GM21737 (cell line): ENCODE data around the gene FBXO24.

Source experiments
- ATAC-seq: cut with Tn5 transposase; IDR thresholded peaks from one replicate; pipeline ENCODE4 v1.9.1; 2021; ENCODE audit warnings: mild to moderate bottlenecking, moderate library complexity; ENCODE audit not compliant: unreplicated experiment

FBXO24 gene

DNA sequence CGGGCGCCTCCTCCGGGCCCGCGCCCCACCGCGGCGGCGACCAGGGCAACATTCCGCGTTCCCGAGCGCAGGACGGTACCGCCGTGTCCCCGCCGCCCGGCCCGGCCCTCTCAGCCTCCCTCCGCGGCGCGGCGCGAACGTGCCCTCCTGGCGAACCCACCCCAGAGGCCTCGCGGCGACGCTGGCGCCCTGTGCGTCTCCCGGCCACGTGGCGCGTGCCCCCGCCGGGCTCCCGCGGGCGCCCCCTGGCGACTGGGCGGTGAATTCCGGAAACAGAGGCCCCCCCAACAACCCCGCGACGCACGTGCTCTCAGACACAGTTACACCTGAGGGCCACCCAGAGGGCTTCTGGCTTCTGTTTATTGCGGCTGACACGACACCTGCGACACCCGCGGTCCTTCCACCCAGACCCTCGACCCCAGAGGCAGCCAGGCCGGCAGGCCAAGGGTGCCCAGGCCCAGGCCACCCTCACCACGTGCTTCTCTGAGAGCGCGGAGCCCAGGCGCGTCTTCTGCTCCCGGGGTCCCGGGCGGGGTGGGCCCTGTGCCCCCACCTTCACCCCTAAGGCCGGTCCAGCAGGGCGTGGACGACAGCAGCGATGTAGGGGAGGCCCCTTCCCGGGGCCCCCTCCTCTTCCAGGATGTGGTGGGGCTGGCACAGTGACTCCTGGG lies 12.3 kb upstream of the FBXO24 start, which contains the start of gene SAP25:
SAP25 (minus strand) TSS at position 210 of the 671 bp plus-strand sequence; CDS start at position 52, 158 bp downstream.
- ATAC-seq: no peak

DNA sequence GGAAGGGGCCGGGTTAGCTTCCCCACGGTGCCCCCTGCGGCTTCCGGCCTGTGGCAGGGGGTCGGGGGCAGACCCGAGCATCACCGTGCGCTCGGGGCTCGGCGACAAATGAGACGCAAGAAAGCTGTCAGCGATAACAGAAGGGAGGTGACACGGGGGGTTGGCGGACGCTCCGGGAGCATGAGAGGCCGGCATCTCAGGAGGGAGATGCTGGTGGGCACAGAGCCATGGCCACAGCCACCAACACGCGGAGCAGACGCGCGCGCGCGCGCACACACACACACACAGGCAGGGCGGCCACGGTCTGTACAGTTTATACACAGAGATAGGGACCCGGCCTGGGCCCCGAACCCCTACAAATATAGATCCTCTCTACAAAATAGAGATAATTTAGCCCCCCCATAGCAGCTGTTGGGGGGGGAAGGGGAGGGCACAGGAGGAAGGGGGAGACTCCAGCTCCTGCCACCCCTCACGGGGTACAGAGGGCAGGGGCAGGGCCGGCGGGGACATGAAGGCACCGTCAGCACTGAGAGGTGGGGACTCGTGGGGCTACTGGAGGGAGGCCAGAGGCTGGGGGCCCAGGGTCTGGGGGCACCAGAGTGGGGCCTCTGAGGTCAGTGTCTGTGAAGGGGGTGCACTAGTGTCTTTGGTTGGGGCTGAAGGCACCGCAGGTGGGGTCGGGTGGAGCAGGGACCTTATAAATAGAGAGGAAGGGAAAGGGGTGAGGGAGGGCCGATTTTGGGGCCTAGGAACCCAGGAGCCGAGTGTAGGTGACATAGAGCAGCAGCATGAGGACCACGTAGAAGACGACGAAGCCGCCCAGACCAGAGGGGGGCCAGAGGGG lies 11.5 kb upstream of the FBXO24 start:
- no peak for ATAC-seq

DNA sequence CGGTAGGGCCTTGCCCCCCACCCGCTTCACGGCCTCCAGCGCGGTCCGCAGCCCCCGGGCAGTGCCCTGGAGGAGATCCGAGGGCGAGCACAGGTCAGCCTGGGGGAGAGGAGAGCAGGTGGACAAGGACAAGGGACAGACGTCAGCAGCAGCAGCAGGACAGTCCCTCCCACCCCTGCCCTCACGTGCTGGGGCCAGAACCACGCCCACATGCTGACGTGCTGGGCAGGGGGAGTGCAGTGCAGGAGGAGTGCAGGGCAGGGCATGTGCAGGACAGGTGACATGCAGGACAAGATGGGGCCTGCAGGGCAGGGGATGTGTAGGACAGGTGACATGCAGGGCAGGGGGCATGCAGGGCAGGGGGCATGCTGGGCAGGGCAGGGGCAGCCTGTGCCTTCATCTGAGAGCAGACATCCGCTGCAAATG lies 10.9 kb upstream of the FBXO24 start:
- ATAC-seq: no peak

DNA sequence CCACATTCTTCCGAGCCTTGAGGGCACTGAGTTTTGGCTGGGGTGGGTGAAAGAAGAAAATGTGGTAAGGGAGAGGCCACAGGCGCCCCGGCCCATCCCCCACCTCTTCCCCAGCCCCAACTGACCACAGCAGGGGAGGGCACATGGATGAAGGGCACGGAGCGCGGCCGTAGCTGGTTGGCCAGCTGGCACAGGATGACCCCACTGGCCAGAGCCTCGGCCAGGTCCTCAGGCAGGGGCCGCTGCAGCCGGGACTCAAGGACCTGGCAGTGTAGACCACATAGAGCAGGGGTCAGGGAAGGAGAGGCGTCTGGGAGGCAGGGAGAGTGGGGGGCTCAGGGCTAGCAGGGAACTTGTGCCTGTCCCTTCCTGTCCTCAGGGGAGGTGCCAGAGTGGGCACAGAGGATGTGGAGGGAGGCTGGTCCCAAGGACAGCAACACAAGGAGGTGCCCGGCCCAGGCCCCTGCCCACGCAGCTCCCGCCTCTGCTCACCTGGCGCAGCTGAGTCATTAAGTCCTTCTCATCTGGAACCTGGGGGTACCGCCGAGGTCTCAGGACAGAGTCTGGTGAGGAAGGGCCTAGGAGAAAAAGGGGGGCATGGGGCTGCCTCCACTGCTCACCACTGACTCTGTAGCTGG lies 10.3 kb upstream of the FBXO24 start:
- no peak for ATAC-seq

DNA sequence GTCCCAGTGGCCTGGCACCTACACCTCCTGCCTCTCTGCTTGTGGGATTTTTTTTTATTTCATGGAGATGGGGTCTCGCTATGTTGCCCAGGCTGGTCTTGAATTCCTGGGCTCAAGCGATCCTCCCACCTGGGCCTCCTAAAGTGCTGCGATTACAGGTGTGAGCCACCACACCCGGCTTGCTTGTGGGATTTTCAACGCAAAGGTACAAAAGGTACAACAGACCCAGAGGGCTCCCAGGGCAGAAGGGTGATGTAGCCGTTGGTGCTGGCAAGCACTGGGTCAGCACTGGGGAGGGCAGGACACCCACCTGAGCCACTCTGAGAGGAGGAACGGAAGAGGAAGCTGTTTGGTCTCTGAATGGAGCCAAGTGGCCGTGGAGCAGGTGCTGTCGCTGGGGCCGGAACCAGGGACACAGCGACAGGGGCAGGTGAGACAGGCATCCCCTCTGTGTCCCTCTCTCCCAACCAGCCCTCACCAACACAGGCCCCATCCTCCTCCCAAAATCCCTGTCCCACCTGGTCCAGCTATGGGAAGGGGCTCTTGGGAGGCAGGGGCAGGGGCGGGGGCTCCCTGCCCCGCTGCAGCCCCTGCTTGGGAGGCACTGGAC lies 9.6 kb upstream of the FBXO24 start:
- ATAC-seq: no peak

GRCh38 chr7:100577103-100577502 lies 9.0 kb upstream of the FBXO24 start:
- no peak for ATAC-seq

GRCh38 chr7:100577507-100577906 lies 8.6 kb upstream of the FBXO24 start:
- ATAC-seq: no peak

- ATAC-seq: no peak
These were observed 7.6 kb upstream of the FBXO24 start for GRCh38 chr7:100578246-100579183.

GRCh38 chr7:100580466-100581283 lies 5.5 kb upstream of the FBXO24 start:
- no peak for ATAC-seq

GRCh38 chr7:100582041-100582579 lies 4.0 kb upstream of the FBXO24 start:
- ATAC-seq: no peak

DNA sequence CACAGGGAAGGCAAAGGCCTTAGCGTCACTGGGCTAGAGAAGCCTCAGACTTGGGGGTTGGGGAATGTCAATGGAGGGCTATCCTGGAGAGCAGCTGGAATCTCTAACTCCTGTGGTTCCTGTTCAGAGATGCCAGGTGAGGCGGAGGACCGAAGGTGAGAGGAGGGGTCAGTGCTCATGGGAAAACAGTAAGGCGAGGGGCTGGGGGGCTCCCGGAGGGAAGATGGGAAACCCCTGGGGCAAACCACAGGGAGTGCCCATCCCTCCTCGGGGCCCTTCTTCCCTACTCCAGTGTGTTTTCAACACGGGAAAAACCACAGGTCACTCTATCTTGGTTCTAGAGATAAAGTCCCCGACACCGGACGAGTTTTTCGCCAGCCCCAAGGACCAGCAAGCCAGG lies 3.5 kb upstream of the FBXO24 start:
- no peak for ATAC-seq

GRCh38 chr7:100583132-100584053 lies 2.7 kb upstream of the FBXO24 start:
- ATAC-seq: no peak

DNA sequence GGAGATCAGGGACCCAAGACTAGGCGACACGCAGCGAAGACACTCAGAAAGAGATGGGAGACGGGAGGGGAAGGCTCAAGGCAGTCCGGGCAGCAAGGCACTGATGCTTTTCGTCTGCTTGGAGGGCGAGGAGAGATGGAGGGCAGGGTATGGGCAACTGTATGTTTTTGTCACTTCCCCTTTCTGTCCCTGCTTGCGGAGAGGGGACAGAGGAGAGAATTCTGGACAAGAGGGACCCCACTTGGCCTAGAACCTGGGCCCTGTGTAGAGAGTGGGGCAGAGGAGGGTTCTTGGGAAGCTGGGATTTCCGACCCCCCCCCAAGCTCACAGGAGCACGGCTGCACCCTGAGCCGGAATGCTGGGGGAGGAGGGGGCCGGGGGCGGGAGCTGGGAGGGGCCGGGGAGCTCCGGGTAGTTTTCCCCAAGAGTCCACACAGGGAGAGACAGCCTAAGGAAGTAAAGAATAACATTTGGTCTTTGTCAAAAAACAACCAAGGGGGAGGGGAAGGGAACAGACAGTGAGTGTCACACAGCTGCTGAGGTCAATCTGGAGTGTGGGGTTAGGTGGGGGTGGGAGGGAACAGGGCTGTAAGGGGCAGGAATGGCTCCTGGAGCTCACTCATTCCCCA lies 2.0 kb upstream of the FBXO24 start:
- ATAC-seq: no peak

- no peak for ATAC-seq
These were observed 1.2 kb upstream of the FBXO24 start for GRCh38 chr7:100584683-100585510.

GRCh38 chr7:100585511-100586265 lies 440 bp upstream of the FBXO24 start, which contains the start of gene LRCH4:
LRCH4 (minus strand) TSS chr7:100586129; CDS start chr7:100586100, 29 bp downstream.
- peak; percentile 28 for ATAC-seq

DNA sequence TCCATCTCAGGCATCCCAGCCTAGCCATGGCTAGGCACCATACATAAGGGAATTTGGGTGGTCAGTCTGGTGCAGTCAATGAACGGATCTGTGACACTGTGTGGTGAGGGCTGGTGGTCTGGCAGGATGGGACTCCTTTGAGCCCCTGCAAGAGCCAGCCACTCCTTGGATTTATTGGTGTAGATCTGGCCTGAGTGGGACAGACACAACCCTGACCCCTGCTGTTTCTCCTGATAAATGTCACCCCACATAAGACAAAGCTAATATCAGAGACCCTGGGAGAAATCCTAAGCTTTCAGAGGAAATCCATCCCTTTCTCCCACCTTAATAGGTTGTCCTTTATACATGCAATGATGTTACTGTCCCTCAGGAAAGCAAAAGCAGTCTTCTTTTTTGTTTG lies 2.3 kb downstream of the FBXO24 start:
- no peak for ATAC-seq
